ENCODE results near the gene GCSH.

Gene GCSH

GRCh38 chr16:81036751-81037350, 59.3 kb downstream of the GCSH start:
- Histone ChIP-seq H3K14ac (ENCODE audit: low read length in 2 of 2) (no peak overlapping the region), H2BK15ac (ENCODE audit: low read depth, poor library complexity, severe bottlenecking) (no peak overlapping the region), H2BK12ac (ENCODE audit: low read length in 2 of 2) (no peak overlapping the region), H3K4me1 (ENCODE audit: control insufficient read depth, insufficient read depth, low read depth, low read length) (peaks cover 3% of the 10 kb centered on the region), H2AK5ac (ENCODE audit: low read length, severe bottlenecking) (no peak overlapping the region), H2AFZ (ENCODE audit: low read depth, low read length) (no peak overlapping the region), H2BK5ac (ENCODE audit: low read depth, low read length, poor library complexity, severe bottlenecking) (no peak overlapping the region), H3K4me3 (ENCODE audit: insufficient read depth in 1 of 2, low read depth in 1 of 2, low read length in 2 of 2) (peak overlapping the region; percentile 89 to 91), H2BK120ac (ENCODE audit: low read depth, low read length) (no peak overlapping the region), H3K4ac (ENCODE audit: low read depth in 1 of 2, low read length in 2 of 2) (no peak overlapping the region), H3K36me3 (ENCODE audit: control insufficient read depth in 1 of 2, insufficient read depth in 2 of 2, low read depth in 1 of 2, low read length in 2 of 2) (peaks cover 12 to 21% of the 10 kb centered on the region in 2 experiments), H3K27me3 (ENCODE audit: control insufficient read depth in 1 of 2, insufficient read depth in 1 of 2, low read length in 2 of 2) (no peaks in the 10 kb centered on the region), H3K27ac (ENCODE audit: low read length, poor library complexity, severe bottlenecking) (no peak overlapping the region), H4K8ac (ENCODE audit: low read length) (no peak overlapping the region), H3K4me2 (ENCODE audit: low read length, poor library complexity, severe bottlenecking) (peak overlapping the region; percentile 83), H4K91ac (ENCODE audit: low read length) (no peak overlapping the region), H3K23ac (ENCODE audit: low read length in 2 of 2) (no peak overlapping the region), H3K9me3 (ENCODE audit: control insufficient read depth, low read length) (no peaks in the 10 kb centered on the region), H3K9ac (ENCODE audit: low read length) (peak overlapping the region; percentile 88), H3K79me1 (replicated peaks; ENCODE audit: low read length, poor library complexity, severe bottlenecking) (peaks cover 23% of the 10 kb centered on the region), H3K18ac (ENCODE audit: low read depth in 1 of 2, low read length in 2 of 2) (peak overlapping the region in 1 of 2 experiments; percentile 68)
- WGBS, result 42% methylated on average over 9 of the region's 10 CpGs
- DNase-seq, result peak; percentile 25

GRCh38 chr16:81035975-81036750, 60.0 kb downstream of the GCSH start:
- Histone ChIP-seq H2AFZ (ENCODE audit: low read depth, low read length) (peak overlapping the region; percentile 68), H2BK5ac (ENCODE audit: low read depth, low read length, poor library complexity, severe bottlenecking) (no peak overlapping the region), H3K4ac (ENCODE audit: low read depth in 1 of 2, low read length in 2 of 2) (peak overlapping the region; percentile 15 to 81), H3K27ac (ENCODE audit: low read length, poor library complexity, severe bottlenecking) (no peak overlapping the region), H3K18ac (ENCODE audit: low read depth in 1 of 2, low read length in 2 of 2) (peak overlapping the region; percentile 50 to 95), H2AK5ac (ENCODE audit: low read length, severe bottlenecking) (no peak overlapping the region), H3K14ac (ENCODE audit: low read length in 2 of 2) (peak overlapping the region in 1 of 2 experiments; percentile 58), H3K23ac (ENCODE audit: low read length in 2 of 2) (peak overlapping the region in 1 of 2 experiments; percentile 57), H3K9me3 (ENCODE audit: control insufficient read depth, low read length) (no peaks in the 10 kb centered on the region), H3K27me3 (ENCODE audit: control insufficient read depth in 1 of 2, insufficient read depth in 1 of 2, low read length in 2 of 2) (no peaks in the 10 kb centered on the region), H3K36me3 (ENCODE audit: control insufficient read depth in 1 of 2, insufficient read depth in 2 of 2, low read depth in 1 of 2, low read length in 2 of 2) (peaks cover 8 to 14% of the 10 kb centered on the region in 2 experiments), H3K4me2 (ENCODE audit: low read length, poor library complexity, severe bottlenecking) (peak overlapping the region; percentile 83), H3K4me1 (ENCODE audit: control insufficient read depth, insufficient read depth, low read depth, low read length) (peaks cover 3% of the 10 kb centered on the region), H3K4me3 (ENCODE audit: insufficient read depth in 1 of 2, low read depth in 1 of 2, low read length in 2 of 2) (peak overlapping the region; percentile 89 to 91), H2BK12ac (ENCODE audit: low read length in 2 of 2) (no peak overlapping the region), H4K91ac (ENCODE audit: low read length) (no peak overlapping the region), H3K9ac (ENCODE audit: low read length) (peak overlapping the region; percentile 88), H4K8ac (ENCODE audit: low read length) (peak overlapping the region; percentile 45), H3K79me1 (replicated peaks; ENCODE audit: low read length, poor library complexity, severe bottlenecking) (peaks cover 18% of the 10 kb centered on the region), H2BK120ac (ENCODE audit: low read depth, low read length) (no peak overlapping the region), H2BK15ac (ENCODE audit: low read depth, poor library complexity, severe bottlenecking) (no peak overlapping the region)
- DNase-seq, result peak; percentile 41
- WGBS, result under 1% methylated on average over 51 of the region's 80 CpGs

GRCh38 chr16:81035398-81035974, 60.7 kb downstream of the GCSH start, which contains the start of gene ATMIN:
Gene ATMIN (plus strand): TSS chr16:81035842. CDS start chr16:81035871, 29 bp downstream.
- no peak within 1 kb of the TSS for H2BK15ac ChIP-seq (ENCODE audit: low read depth, poor library complexity, severe bottlenecking)
- peak within 1 kb of the TSS; percentile 50 to 95 for H3K18ac ChIP-seq (ENCODE audit: low read depth in 1 of 2, low read length in 2 of 2)

More at GRCh38 chr16:81035398-81035974, 60.7 kb downstream of the GCSH start, which contains the start of gene ATMIN:
- peak; percentile 79 for DNase-seq
- Histone ChIP-seq H3K79me1 (replicated peaks; ENCODE audit: low read length, poor library complexity, severe bottlenecking) (peaks cover 15% of the 10 kb centered on the region), H3K4ac (ENCODE audit: low read depth in 1 of 2, low read length in 2 of 2) (peak within 1 kb of the TSS; percentile 15 to 81), H3K36me3 (ENCODE audit: control insufficient read depth in 1 of 2, insufficient read depth in 2 of 2, low read depth in 1 of 2, low read length in 2 of 2) (peaks cover 8 to 10% of the 10 kb centered on the region in 2 experiments), H3K9ac (ENCODE audit: low read length) (peak within 1 kb of the TSS; percentile 88), H3K27me3 (ENCODE audit: control insufficient read depth in 1 of 2, insufficient read depth in 1 of 2, low read length in 2 of 2) (no peaks in the 10 kb centered on the region), H3K4me3 (ENCODE audit: insufficient read depth in 1 of 2, low read depth in 1 of 2, low read length in 2 of 2) (peak within 1 kb of the TSS; percentile 89 to 91), H2BK12ac (ENCODE audit: low read length in 2 of 2) (no peak within 1 kb of the TSS), H3K27ac (ENCODE audit: low read length, poor library complexity, severe bottlenecking) (no peak within 1 kb of the TSS), H2BK5ac (ENCODE audit: low read depth, low read length, poor library complexity, severe bottlenecking) (no peak within 1 kb of the TSS), H3K9me3 (ENCODE audit: control insufficient read depth, low read length) (no peaks in the 10 kb centered on the region), H3K4me2 (ENCODE audit: low read length, poor library complexity, severe bottlenecking) (peak within 1 kb of the TSS; percentile 83), H2AFZ (ENCODE audit: low read depth, low read length) (peak within 1 kb of the TSS; percentile 68), H3K14ac (ENCODE audit: low read length in 2 of 2) (peak within 1 kb of the TSS in 1 of 2 experiments; percentile 58), H2AK5ac (ENCODE audit: low read length, severe bottlenecking) (no peak within 1 kb of the TSS), H3K4me1 (ENCODE audit: control insufficient read depth, insufficient read depth, low read depth, low read length) (peaks cover 3% of the 10 kb centered on the region), H4K8ac (ENCODE audit: low read length) (peak within 1 kb of the TSS; percentile 45), H3K23ac (ENCODE audit: low read length in 2 of 2) (peak within 1 kb of the TSS in 1 of 2 experiments; percentile 57), H2BK120ac (ENCODE audit: low read depth, low read length) (no peak within 1 kb of the TSS), H4K91ac (ENCODE audit: low read length) (no peak within 1 kb of the TSS)
- 14% methylated on average over 29 of the region's 54 CpGs for WGBS
